Measurements from ENCODE around the gene GINS1. TPM values are rescaled to one million over a fixed set of nuclear protein-coding genes. Genes with fewer than 3 reads are reported as not detected.

Gene GINS1
- total RNA-seq, 1 experiment from 2014 or later = 74.3 TPM

DNA sequence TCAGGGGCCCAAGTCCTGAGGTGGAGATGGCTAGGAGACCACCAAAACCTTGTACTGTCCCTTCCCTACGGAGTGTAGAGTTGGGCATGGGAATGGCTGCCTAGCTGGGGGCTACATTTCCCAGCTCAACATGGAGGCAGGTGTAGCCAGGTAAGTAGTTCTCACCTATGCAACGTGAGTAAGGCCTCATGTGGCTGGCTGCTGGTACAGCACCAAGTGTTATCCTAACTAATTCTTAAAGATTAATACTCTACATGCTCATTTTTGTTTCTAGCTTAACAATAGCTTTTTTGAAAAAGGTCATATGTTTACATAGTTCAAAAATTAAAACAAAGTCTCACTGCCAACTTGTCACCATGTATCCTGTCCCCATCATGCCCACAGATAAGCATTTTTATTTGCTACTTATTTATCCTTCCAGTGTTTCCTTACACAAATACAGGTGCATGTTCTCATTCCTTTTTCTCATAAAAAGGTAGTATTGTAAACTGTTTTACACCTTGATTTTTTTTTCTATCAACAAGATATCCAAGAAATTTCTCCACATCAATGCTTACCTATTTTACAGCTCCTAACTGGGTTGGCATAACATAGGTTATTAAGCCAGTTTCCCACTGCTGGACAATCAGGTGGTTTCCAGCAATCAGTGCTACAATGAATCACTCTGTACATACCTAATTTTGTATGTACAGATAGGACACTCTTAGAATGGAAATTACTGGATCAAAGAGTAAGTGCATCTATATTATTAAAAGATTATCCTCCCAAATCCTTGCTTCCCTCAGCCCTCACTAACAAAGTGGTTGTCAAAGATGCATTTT, 42.4 kb upstream of the GINS1 start:
- no peak overlapping the region for H3K4me3 Mint-ChIP-seq
- Histone ChIP-seq H3K9me3 (ENCODE audit: control insufficient read depth, low read depth, low read length) (no peaks in the 10 kb centered on the region), H2BK5ac (ENCODE audit: insufficient read length, low read length) (no peak overlapping the region), H3K79me1 (ENCODE audit: insufficient read depth, low read depth, low read length, poor library complexity, severe bottlenecking) (peaks cover 3% of the 10 kb centered on the region), H3K4ac (ENCODE audit: low read depth, low read length) (no peak overlapping the region), H3K27me3 (ENCODE audit: insufficient read depth, low read length) (no peaks in the 10 kb centered on the region), H4K5ac (ENCODE audit: insufficient read length, low read depth, low read length) (no peak overlapping the region), H2BK20ac (ENCODE audit: low read depth, low read length, poor library complexity, severe bottlenecking) (no peak overlapping the region), H3K23ac (ENCODE audit: insufficient read length, low read depth, low read length) (no peak overlapping the region), H3K4me1 (ENCODE audit: insufficient read depth, low read length) (peaks cover 3% of the 10 kb centered on the region; the same call in 1 of the 2 replicates), H3K56ac (ENCODE audit: insufficient read length, low read depth, low read length) (no peak overlapping the region), H2BK12ac (ENCODE audit: insufficient read length, low read depth, low read length) (no peak overlapping the region), H3T11ph (ENCODE audit: low read length) (no peak overlapping the region), H3K27ac (ENCODE audit: insufficient read length, low read depth, low read length) (no peak overlapping the region), H2BK15ac (ENCODE audit: low read depth, low read length) (no peak overlapping the region; the same call in 1 of the 2 replicates), H2AFZ (ENCODE audit: low read length) (no peak overlapping the region), H4K91ac (ENCODE audit: insufficient read length, low read depth, low read length) (no peak overlapping the region), H2AK5ac (ENCODE audit: insufficient read length, low read length) (no peak overlapping the region), H3K79me2 (ENCODE audit: insufficient read depth, low read length) (peaks cover 5% of the 10 kb centered on the region; the same call in 1 of the 2 replicates), H3K4me2 (ENCODE audit: insufficient read depth, insufficient read length, low read length) (no peak overlapping the region), H2BK120ac (ENCODE audit: low read depth, low read length, poor library complexity, severe bottlenecking) (no peak overlapping the region), H4K20me1 (ENCODE audit: control insufficient read depth, insufficient read depth, insufficient read length) (no peaks in the 10 kb centered on the region), H3K23me2 (ENCODE audit: insufficient read length, low read depth, low read length, poor library complexity, severe bottlenecking) (no peaks in the 10 kb centered on the region), H3K9ac (ENCODE audit: extremely low read depth, insufficient read length, low read length) (no peak overlapping the region), H3K14ac (ENCODE audit: insufficient read depth, low read length) (no peak overlapping the region; the same call in 1 of the 2 replicates), H3K18ac (ENCODE audit: insufficient read length, low read depth, low read length) (peak overlapping the region; percentile 44), H4K8ac (replicated peaks; ENCODE audit: insufficient read length, low read depth, low read length) (no peak overlapping the region)
- peaks cover 0 to 7% of the 10 kb centered on the region in 2 experiments; a peak in 3 of 5 replicates for H3K9me3 Mint-ChIP-seq
- no peak for DNase-seq
- peaks cover 21 to 24% of the 10 kb centered on the region in 2 experiments for H3K4me1 Mint-ChIP-seq
- H3K27me3 Mint-ChIP-seq (ENCODE audit: low read depth) = no peaks in the 10 kb centered on the region
- TF ChIP-seq, protein P1, sequence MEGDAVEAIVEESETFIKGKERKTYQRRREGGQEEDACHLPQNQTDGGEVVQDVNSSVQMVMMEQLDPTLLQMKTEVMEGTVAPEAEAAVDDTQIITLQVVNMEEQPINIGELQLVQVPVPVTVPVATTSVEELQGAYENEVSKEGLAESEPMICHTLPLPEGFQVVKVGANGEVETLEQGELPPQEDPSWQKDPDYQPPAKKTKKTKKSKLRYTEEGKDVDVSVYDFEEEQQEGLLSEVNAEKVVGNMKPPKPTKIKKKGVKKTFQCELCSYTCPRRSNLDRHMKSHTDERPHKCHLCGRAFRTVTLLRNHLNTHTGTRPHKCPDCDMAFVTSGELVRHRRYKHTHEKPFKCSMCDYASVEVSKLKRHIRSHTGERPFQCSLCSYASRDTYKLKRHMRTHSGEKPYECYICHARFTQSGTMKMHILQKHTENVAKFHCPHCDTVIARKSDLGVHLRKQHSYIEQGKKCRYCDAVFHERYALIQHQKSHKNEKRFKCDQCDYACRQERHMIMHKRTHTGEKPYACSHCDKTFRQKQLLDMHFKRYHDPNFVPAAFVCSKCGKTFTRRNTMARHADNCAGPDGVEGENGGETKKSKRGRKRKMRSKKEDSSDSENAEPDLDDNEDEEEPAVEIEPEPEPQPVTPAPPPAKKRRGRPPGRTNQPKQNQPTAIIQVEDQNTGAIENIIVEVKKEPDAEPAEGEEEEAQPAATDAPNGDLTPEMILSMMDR (conservative IDR thresholded peaks at IDR 0.05) = no peak; the same call in 2 of the 3 replicates
- no CpG with 5 or more reads among the region's 2 CpGs for WGBS (ENCODE audit: extremely low coverage, insufficient read length, low lambda C conversion rate)
- H3K27ac Mint-ChIP-seq = peak overlapping the region in 2 of 3 experiments; percentile 17 to 20; a peak in 1 of 7 replicates
- peaks cover 14 to 19% (median 18%) of the 10 kb centered on the region in 3 experiments for H3K36me3 Mint-ChIP-seq (ENCODE audit: insufficient read depth in 1 of 3, low read depth in 3 of 3)
